ENCODE data around the gene FGD6.

DNA sequence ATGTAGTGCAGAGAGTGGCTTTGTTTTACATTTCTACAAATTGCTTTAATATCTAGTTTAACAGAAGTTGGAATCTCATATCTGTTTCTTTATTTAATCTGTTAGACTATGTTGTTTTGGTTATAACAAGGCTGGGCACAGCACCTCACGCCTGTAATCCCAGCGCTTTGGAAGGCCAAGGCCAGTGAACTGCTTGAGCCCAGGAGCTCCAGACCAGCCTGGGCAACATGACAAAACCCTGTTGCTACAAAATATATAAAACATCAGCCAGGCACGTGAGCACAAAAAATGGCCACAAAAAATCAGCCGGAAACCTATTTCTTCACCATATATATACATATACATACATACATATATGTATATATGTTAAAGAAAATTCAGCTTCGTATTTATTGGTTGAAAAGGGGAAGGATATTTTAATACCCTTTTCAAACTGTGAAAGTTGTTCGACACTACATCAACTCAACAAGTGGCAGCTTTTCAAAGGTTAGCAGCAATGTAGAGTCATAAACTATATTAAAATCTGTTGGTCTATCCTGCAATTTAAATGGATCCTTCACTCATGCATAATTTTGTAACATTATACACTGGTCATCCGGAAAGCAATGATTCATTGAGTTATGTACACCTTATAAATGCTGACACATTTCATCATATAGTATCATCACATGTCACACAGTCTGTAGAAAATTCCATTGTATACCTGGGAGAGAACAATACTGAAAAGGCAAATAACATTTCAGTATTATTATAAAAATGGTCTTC lies 151.0 kb downstream of the FGD6 start:
- no peak for TF ChIP-seq EZH2 (IDR thresholded peaks at IDR 0.05; ENCODE audit: low read length)
- no peak for TF ChIP-seq CTCF (optimal IDR thresholded peaks at IDR 0.05 in 1 of 3, IDR thresholded peaks at IDR 0.05 in 1 of 3, conservative IDR thresholded peaks at IDR 0.05 in 1 of 3; ENCODE audit: extremely low read depth in 1 of 3, insufficient read depth in 2 of 3, low read length in 3 of 3)

Measured in keratinocyte (primary cell).